B cell (primary cell): Measurements from ENCODE around the gene NRG2.

Experiments used
- EZH2 ChIP-seq: IDR thresholded peaks from 2 replicates; pipeline ENCODE4 v1.6.1; 2012; ENCODE audit warnings: borderline replicate concordance, low read depth, mild to moderate bottlenecking, moderate library complexity, low read length; ENCODE audit not compliant: insufficient read depth, poor library complexity, severe bottlenecking
- TF ChIP-seq, protein P1 (sequence below): fragments of 200-600 bp; IDR thresholded peaks from one replicate; pipeline ENCODE4 v1.8.0; 2022; ENCODE audit warnings: antibody characterized with exemption, mild to moderate bottlenecking

DNA sequence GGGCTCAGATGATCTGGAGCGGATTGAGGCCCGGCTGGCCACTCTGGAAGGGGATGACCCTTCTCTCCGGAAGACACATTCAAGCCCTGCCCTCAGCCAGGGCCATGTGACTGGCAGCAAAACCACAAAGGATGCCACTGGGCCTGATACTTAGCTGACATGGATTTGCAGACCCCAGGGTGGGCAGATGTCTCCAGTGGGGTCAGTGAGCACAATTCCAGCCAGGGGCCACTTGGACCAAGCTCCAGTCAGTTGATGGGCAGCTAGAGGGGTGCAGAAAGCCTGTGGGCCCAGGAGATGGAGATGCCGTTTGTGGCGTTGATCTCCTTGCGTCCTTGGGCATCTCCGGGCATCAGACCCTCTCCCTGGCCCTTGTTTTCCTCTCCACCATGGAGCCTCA, 200.8 kb downstream of the NRG2 start:
- TF ChIP-seq, protein P1, sequence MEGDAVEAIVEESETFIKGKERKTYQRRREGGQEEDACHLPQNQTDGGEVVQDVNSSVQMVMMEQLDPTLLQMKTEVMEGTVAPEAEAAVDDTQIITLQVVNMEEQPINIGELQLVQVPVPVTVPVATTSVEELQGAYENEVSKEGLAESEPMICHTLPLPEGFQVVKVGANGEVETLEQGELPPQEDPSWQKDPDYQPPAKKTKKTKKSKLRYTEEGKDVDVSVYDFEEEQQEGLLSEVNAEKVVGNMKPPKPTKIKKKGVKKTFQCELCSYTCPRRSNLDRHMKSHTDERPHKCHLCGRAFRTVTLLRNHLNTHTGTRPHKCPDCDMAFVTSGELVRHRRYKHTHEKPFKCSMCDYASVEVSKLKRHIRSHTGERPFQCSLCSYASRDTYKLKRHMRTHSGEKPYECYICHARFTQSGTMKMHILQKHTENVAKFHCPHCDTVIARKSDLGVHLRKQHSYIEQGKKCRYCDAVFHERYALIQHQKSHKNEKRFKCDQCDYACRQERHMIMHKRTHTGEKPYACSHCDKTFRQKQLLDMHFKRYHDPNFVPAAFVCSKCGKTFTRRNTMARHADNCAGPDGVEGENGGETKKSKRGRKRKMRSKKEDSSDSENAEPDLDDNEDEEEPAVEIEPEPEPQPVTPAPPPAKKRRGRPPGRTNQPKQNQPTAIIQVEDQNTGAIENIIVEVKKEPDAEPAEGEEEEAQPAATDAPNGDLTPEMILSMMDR = no peak
- TF ChIP-seq EZH2 = no peak
